ENCODE data around the gene ODAD4.

The ODAD4 gene

DNA sequence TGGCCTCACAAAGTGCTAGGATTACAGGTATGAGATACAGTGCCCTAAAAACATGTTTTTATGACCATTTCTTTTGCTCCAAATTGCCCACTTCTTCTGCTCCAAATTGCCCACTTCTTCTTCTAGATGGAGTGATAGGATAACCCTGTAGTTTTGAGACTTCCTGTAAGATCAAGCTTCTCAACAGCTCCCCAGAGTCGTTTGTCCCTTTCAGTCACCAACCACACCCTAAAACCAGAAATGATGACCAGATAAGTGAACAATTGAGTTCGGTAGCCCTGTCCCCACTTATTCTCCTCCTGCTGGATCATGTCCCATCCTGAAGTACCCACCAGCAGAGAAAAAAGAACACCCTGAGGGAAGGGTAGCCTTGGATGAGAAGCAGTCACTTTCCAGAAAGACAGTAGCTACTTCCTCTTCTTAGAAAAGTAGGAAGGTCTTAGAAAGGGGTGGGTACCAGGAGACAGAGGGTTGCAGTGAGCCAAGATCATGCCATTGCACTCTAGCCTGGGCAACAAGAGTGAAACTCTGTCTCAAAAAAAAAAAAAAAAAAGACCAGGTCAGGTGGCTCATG lies 2.5 kb downstream of the ODAD4 start:
- TF ChIP-seq EZH2phosphoT487 (conservative IDR thresholded peaks at IDR 0.05; ENCODE audit: low read length), result no peak
- TF ChIP-seq CTCF (IDR thresholded peaks at IDR 0.05; ENCODE audit: insufficient read depth, low read length, poor library complexity, severe bottlenecking), result no peak
- Histone ChIP-seq H3F3A (ENCODE audit: insufficient read depth) (peaks cover 5% of the 10 kb centered on the region; the same call in 1 of the 2 replicates), H3K4me2 (ENCODE audit: low read depth, low read length, poor library complexity, severe bottlenecking) (no peak overlapping the region), H3K9me2 (replicated peaks; ENCODE audit: insufficient read depth, low read length) (no peaks in the 10 kb centered on the region), H3K9ac (ENCODE audit: low read length) (no peak overlapping the region), H3K4me3 (ENCODE audit: insufficient read depth, low read length, poor library complexity, severe bottlenecking) (no peak overlapping the region), H3K27ac (ENCODE audit: low read depth, low read length) (no peak overlapping the region), H3K27me3 (ENCODE audit: low read length) (no peaks in the 10 kb centered on the region), H3K9me3 (ENCODE audit: insufficient read depth, low read length) (no peaks in the 10 kb centered on the region), H2AFZ (ENCODE audit: low read depth, low read length, severe bottlenecking) (no peak overlapping the region), H4K20me1 (ENCODE audit: low read depth, low read length) (no peaks in the 10 kb centered on the region), H3K36me3 (ENCODE audit: low read length) (no peaks in the 10 kb centered on the region), H3K79me2 (ENCODE audit: insufficient read depth, low read length) (0 out of 2 replicates have a peak, but pooled peaks cover 11% of the 10 kb centered on the region)

- Histone ChIP-seq H3K36me3 (ENCODE audit: low read length) (no peaks in the 10 kb centered on the region), H3K4me2 (ENCODE audit: low read depth, low read length, poor library complexity, severe bottlenecking) (no peak overlapping the region)
- no peak for TF ChIP-seq CTCF (IDR thresholded peaks at IDR 0.05; ENCODE audit: insufficient read depth, low read length, poor library complexity, severe bottlenecking)
- TF ChIP-seq EZH2phosphoT487 (conservative IDR thresholded peaks at IDR 0.05; ENCODE audit: low read length), result no peak
Observed at GRCh38 chr17:41935641-41936040, 5.2 kb downstream of the ODAD4 start.

DNA sequence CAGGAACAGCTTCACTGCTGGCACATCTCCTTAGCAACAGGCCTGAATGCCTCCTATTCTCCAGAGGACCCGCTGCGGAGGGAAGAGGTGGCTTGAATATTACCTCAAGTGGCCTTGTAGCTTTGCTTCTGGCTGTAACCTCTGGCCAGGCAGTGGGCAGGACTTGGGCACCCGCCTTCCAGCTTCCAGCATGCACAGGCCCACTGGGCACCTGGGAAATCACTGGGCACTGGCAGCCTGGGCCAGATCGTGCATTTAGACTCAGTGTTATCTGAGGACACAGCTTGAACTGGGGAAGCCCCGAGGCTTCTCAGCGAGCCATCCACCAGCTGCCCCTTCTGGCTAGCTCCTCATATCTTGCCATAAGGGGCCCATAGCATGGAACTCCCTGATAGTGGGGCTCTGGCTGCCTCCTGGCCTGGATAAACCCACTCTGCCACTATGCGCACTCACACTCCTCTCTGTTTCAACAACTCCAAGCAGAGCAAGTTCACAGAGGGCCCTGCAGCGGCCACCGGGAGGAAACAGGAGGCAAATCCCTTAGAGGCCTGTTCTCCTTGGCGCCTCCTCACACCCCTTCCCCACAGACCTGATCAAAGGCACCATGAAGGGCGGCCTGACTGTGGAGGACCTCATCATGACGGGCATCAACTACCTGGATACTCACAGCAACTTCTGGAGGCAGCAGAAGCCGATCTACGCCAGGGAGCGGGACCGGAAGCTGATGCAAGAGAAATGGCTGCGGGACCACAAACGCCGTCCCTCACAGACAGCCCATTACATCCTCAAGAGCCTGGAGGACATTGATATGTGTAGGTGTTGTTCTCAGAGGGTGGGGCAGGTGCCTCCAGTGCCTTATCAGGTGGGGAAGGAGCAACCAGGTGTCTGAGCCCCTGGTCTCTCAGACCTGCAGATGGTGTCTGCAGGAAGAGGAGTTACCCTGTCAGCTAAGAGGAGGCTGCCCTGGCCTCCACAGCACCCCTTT lies 7.8 kb downstream of the ODAD4 start:
- Histone ChIP-seq H3K27me3 (ENCODE audit: low read length) (no peaks in the 10 kb centered on the region), H3K27ac (ENCODE audit: low read depth, low read length) (no peak overlapping the region), H3F3A (ENCODE audit: insufficient read depth) (no peaks in the 10 kb centered on the region), H3K36me3 (ENCODE audit: low read length) (no peaks in the 10 kb centered on the region), H3K79me2 (ENCODE audit: insufficient read depth, low read length) (no peaks in the 10 kb centered on the region), H3K9me2 (replicated peaks; ENCODE audit: insufficient read depth, low read length) (no peaks in the 10 kb centered on the region), H3K9me3 (ENCODE audit: insufficient read depth, low read length) (no peaks in the 10 kb centered on the region), H2AFZ (ENCODE audit: low read depth, low read length, severe bottlenecking) (no peak overlapping the region), H3K9ac (ENCODE audit: low read length) (no peak overlapping the region), H3K4me3 (ENCODE audit: insufficient read depth, low read length, poor library complexity, severe bottlenecking) (no peak overlapping the region), H4K20me1 (ENCODE audit: low read depth, low read length) (no peaks in the 10 kb centered on the region), H3K4me2 (ENCODE audit: low read depth, low read length, poor library complexity, severe bottlenecking) (no peak overlapping the region)
- TF ChIP-seq EZH2phosphoT487 (conservative IDR thresholded peaks at IDR 0.05; ENCODE audit: low read length) (no peak), CTCF (IDR thresholded peaks at IDR 0.05; ENCODE audit: insufficient read depth, low read length, poor library complexity, severe bottlenecking) (no peak)

More at GRCh38 chr17:41935641-41936040, 5.2 kb downstream of the ODAD4 start:
- Histone ChIP-seq H3K79me2 (ENCODE audit: insufficient read depth, low read length) (no peaks in the 10 kb centered on the region), H4K20me1 (ENCODE audit: low read depth, low read length) (no peaks in the 10 kb centered on the region), H3K9me3 (ENCODE audit: insufficient read depth, low read length) (no peaks in the 10 kb centered on the region), H3K4me3 (ENCODE audit: insufficient read depth, low read length, poor library complexity, severe bottlenecking) (no peak overlapping the region), H3K9me2 (replicated peaks; ENCODE audit: insufficient read depth, low read length) (no peaks in the 10 kb centered on the region), H3F3A (ENCODE audit: insufficient read depth) (no peaks in the 10 kb centered on the region), H3K27me3 (ENCODE audit: low read length) (no peaks in the 10 kb centered on the region), H2AFZ (ENCODE audit: low read depth, low read length, severe bottlenecking) (no peak overlapping the region), H3K27ac (ENCODE audit: low read depth, low read length) (no peak overlapping the region), H3K9ac (ENCODE audit: low read length) (no peak overlapping the region)

Measured in SU-DHL-6 (cell line).